Endodermal cell (in vitro differentiated cells): Measurements from ENCODE around the gene XPO6. TPM values are rescaled to one million over a fixed set of nuclear protein-coding genes. Genes with fewer than 3 reads are reported as not detected.
A peak's percentile ranks its signal among the peaks of the same experiment; 100 is the strongest.

Source experiments
- DNase-seq: peaks from one replicate; pipeline ENCODE4 v3.0.0-alpha.2; 2017
- H3K27ac ChIP-seq: 2 replicates; pipeline ENCODE4 v1.5.1; 2013; ENCODE audit warnings: mild to moderate bottlenecking, low read depth, low read length, moderate library complexity
- H3K27me3 ChIP-seq: 2 replicates; pipeline ENCODE4 v1.6.1; 2013; ENCODE audit warnings: mild to moderate bottlenecking, low read length, moderate library complexity; ENCODE audit not compliant: insufficient read depth, control insufficient read depth, poor library complexity, severe bottlenecking
- H3K36me3 ChIP-seq: 2 replicates; pipeline ENCODE4 v1.7.0; 2013; ENCODE audit warnings: mild to moderate bottlenecking, low read length, moderate library complexity; ENCODE audit not compliant: control insufficient read depth, insufficient read depth
- H3K4me1 ChIP-seq: one replicate; pipeline ENCODE4 v1.7.0; 2013; ENCODE audit warnings: low read length; ENCODE audit not compliant: control insufficient read depth, insufficient read depth
- H3K4me3 ChIP-seq: 2 replicates; pipeline ENCODE4 v1.5.1; 2013; ENCODE audit warnings: mild to moderate bottlenecking, low read length, moderate library complexity
- H3K9ac ChIP-seq: 2 replicates; pipeline ENCODE4 v1.6.1; 2013; ENCODE audit warnings: mild to moderate bottlenecking, low read length, moderate library complexity; ENCODE audit not compliant: poor library complexity, severe bottlenecking; ENCODE audit errors: extremely low read depth
- H3K9me3 ChIP-seq: 2 replicates; pipeline ENCODE4 v1.6.1; 2013; ENCODE audit warnings: mild to moderate bottlenecking, low read length, moderate library complexity; ENCODE audit not compliant: control insufficient read depth
- H3K27ac Mint-ChIP-seq: 2 replicates; pipeline ENCODE4 v1.8.0; 2020; ENCODE audit warnings: mixed read lengths
- H3K27me3 Mint-ChIP-seq: 2 replicates; pipeline ENCODE4 v1.8.0; 2021; ENCODE audit warnings: mild to moderate bottlenecking, mixed read lengths; ENCODE audit not compliant: insufficient read depth
- H3K36me3 Mint-ChIP-seq: 2 replicates; pipeline ENCODE4 v1.8.0; 2020; ENCODE audit warnings: low read depth, mixed read lengths
- H3K4me1 Mint-ChIP-seq: 2 replicates; pipeline ENCODE4 v1.8.0; 2020; ENCODE audit warnings: mixed read lengths
- H3K4me3 Mint-ChIP-seq: 2 replicates; pipeline ENCODE4 v1.8.0; 2020; ENCODE audit warnings: mild to moderate bottlenecking, moderate library complexity, mixed read lengths
- H3K9me3 Mint-ChIP-seq: 2 replicates; pipeline ENCODE4 v1.8.0; 2020; ENCODE audit warnings: mild to moderate bottlenecking, mixed read lengths
- WGBS, 2 experiments: methylation state at CpG; one replicate each; pipeline versions ENCODE4 v1.1.5 to v1.1.7; 2013; ENCODE audit warnings: missing lambda C conversion rate in 2 of 2, mixed read lengths in 1 of 2; ENCODE audit not compliant: insufficient coverage in 1 of 2, insufficient read length in 1 of 2; 5-methylcytosine and 5-hydroxymethylcytosine counted together
- total RNA-seq, 2 donors: library from RNA; stranded (reverse); fragmentation: NEBNext Ultra II Directional in 1 of 2; extraction: Animal tissue kit (Norgen Biotek cat#: 25700) in 1 of 2; gene quantifications; 2 replicates in 1 of 2; 3 replicates in 1 of 2; pipeline ENCODE4 v1.2.1, GENCODE V29; 2021
- TF ChIP-seq, protein P1 (sequence below): fragments of 200-600 bp; sonication (generic); conservative IDR thresholded peaks from 2 replicates; pipeline ENCODE4 v1.5.0; 2021; ENCODE audit warnings: antibody characterized with exemption, mild to moderate bottlenecking

Gene XPO6
- total RNA-seq, 2 donors from 2014 or later = 84.7 to 92.4 TPM

DNA sequence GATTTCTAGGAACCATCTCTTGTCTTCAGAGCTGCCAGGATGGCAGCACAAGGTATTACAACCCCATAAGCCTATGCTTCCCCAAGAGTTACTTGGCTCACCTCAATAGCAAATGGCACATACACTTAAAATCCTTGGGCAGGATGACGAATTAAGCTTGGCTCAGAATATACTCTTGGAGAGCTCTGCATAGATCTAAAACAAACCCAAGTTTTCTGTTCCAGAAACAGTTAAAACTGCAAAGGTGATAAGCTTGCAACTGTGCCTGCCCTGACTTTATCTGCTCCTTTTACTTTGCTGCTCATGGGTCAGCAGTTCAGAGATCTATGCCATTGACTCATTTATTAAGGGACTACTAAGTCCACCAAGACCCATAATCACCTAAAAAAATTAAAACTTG lies 26.1 kb downstream of the XPO6 start:
- Histone ChIP-seq H3K9ac (no peak overlapping the region), H3K27me3 (no peaks in the 10 kb centered on the region), H3K27ac (no peak overlapping the region), H3K4me1 (no peaks in the 10 kb centered on the region), H3K9me3 (peaks cover 11% of the 10 kb centered on the region), H3K36me3 (no peaks in the 10 kb centered on the region), H3K4me3 (no peak overlapping the region)
- Mint-ChIP-seq H3K9me3 (peaks cover 5% of the 10 kb centered on the region), H3K27ac (no peak overlapping the region), H3K27me3 (no peaks in the 10 kb centered on the region), H3K4me3 (no peak overlapping the region), H3K4me1 (peaks cover 28% of the 10 kb centered on the region), H3K36me3 (peaks cover 10% of the 10 kb centered on the region)
- 97 to 100% methylated on average over 1 of the region's 1 CpG for WGBS, 2 experiments
- TF ChIP-seq, protein P1, sequence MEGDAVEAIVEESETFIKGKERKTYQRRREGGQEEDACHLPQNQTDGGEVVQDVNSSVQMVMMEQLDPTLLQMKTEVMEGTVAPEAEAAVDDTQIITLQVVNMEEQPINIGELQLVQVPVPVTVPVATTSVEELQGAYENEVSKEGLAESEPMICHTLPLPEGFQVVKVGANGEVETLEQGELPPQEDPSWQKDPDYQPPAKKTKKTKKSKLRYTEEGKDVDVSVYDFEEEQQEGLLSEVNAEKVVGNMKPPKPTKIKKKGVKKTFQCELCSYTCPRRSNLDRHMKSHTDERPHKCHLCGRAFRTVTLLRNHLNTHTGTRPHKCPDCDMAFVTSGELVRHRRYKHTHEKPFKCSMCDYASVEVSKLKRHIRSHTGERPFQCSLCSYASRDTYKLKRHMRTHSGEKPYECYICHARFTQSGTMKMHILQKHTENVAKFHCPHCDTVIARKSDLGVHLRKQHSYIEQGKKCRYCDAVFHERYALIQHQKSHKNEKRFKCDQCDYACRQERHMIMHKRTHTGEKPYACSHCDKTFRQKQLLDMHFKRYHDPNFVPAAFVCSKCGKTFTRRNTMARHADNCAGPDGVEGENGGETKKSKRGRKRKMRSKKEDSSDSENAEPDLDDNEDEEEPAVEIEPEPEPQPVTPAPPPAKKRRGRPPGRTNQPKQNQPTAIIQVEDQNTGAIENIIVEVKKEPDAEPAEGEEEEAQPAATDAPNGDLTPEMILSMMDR = no peak
- DNase-seq = no peak

DNA sequence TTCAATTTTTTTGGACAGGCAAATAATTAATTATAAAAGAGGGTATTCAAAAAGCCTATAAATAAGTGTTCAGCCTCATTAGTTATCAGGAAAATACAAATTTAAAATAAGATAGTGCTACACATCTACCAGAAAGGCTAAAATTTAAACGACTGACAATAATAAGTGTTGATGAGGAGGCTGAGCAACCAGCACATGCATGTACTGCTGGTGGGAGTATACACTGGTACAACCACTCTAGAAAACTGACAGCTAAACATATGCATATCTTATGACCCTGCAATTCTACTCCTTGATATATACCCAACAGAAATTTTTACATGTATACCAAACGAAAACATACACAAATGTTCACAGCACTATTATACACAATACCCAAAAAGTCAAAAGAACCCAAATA lies 27.1 kb downstream of the XPO6 start:
- Mint-ChIP-seq H3K4me1 (peaks cover 26% of the 10 kb centered on the region), H3K4me3 (no peak overlapping the region), H3K27me3 (no peaks in the 10 kb centered on the region), H3K36me3 (peaks cover 16% of the 10 kb centered on the region), H3K9me3 (peaks cover 5% of the 10 kb centered on the region), H3K27ac (no peak overlapping the region)
- no peaks in the 10 kb centered on the region for H3K4me1 ChIP-seq
- H3K36me3 ChIP-seq = no peaks in the 10 kb centered on the region
- no peak for DNase-seq
- TF ChIP-seq, protein P1 = no peak
- H3K9ac ChIP-seq = no peak overlapping the region
- WGBS, 2 experiments = 100% methylated on average over 1 to 2 of the region's 2 CpGs
- H3K4me3 ChIP-seq = no peak overlapping the region
- H3K27ac ChIP-seq = no peak overlapping the region
- H3K9me3 ChIP-seq = peaks cover 11% of the 10 kb centered on the region
- no peaks in the 10 kb centered on the region for H3K27me3 ChIP-seq

DNA sequence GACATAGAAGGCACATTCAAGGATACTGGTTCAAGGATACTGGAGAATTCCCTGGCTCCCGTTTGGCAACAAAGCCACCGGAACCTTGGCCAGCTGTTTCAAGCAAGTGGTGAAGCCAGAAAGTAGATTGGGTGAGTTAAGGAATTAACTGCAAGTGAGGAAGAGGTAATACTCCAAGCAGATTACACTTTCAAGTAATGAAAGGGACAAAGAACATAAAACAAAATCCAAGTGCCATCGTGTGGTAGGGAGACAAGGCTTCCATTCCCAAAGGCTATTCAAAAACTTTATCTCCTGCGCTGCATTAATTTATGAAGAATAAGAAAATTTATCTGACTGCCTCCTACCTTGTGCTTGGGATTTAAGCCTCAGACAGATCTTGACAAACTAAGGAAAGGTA lies 27.8 kb downstream of the XPO6 start:
- 94 to 100% methylated on average over 1 to 4 of the region's 4 CpGs for WGBS, 2 experiments
- Mint-ChIP-seq H3K9me3 (peaks cover 5% of the 10 kb centered on the region), H3K27ac (peak overlapping the region; percentile 10)

More for the DNA sequence above, 27.8 kb downstream of the XPO6 start:
- no peak overlapping the region for H3K4me3 Mint-ChIP-seq
- TF ChIP-seq, protein P1 = no peak
- no peak for DNase-seq
- H3K27ac ChIP-seq = no peak overlapping the region
- peaks cover 17% of the 10 kb centered on the region for H3K36me3 Mint-ChIP-seq
- no peak overlapping the region for H3K9ac ChIP-seq
- H3K27me3 Mint-ChIP-seq = no peaks in the 10 kb centered on the region
- H3K9me3 ChIP-seq = peaks cover 11% of the 10 kb centered on the region
- H3K4me1 Mint-ChIP-seq = peaks cover 24% of the 10 kb centered on the region
- no peak overlapping the region for H3K4me3 ChIP-seq
- H3K36me3 ChIP-seq = no peaks in the 10 kb centered on the region
- no peaks in the 10 kb centered on the region for H3K4me1 ChIP-seq
- no peaks in the 10 kb centered on the region for H3K27me3 ChIP-seq
